HG03135 (cell line): ENCODE measurements around the gene TUBGCP5.

Experiments used
- ATAC-seq: cut with Tn5 transposase; IDR thresholded peaks from one replicate; pipeline ENCODE4 v1.9.1; 2021; ENCODE audit warnings: mild to moderate bottlenecking, moderate library complexity; ENCODE audit not compliant: unreplicated experiment

TUBGCP5 gene

DNA sequence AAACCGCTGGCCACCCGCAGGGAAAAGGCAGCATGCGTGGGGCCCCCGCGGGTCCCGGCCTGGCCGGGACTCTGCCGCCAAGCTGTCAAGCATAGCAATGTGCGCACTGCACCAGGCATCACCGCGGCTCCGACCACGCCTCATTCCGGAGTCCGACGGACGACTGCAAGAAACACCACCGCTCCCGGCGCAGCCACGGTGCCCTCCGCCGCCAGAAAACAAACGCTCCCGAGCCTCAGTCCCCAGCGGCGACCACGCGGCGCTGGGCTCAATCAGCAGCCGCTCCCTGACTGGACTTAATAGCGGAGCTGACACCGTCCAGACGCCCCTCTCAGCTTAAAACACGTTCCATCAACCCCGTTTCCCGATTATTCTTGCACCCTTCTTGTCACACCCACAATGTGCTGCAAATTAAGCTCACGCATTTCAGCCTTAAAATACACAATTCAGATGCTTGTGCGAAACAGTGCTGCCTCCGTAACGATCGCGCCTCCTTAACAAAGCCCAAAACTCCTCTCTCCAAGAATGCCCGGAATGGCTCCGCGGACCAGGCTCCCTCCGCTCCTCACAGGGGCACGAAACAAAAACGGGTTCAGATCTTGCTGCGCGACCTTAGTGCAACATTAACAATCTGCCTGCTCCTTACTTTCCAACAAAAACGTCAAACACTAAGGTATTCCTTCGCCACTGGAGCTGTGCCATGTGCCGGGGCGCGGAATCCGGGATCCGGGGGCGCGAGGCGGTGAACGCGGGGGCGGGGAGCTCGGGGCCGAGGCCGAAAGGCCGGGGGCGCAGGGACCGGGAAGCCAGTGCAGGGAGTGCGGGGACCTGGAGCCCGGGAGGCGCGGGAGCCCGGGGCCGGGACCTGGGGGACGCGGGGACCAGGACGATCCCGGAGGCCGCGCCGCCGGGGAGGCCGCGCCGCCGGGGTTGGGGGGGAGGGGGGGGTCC lies 59.9 kb downstream of the TUBGCP5 start:
- peak; percentile 72 for ATAC-seq

- ATAC-seq, result peak; percentile 37
Observed at GRCh38 chr15:22978691-22979237, 60.6 kb downstream of the TUBGCP5 start.

- ATAC-seq, result no peak
Observed at GRCh38 chr15:22974745-22975144, 64.6 kb downstream of the TUBGCP5 start.

DNA sequence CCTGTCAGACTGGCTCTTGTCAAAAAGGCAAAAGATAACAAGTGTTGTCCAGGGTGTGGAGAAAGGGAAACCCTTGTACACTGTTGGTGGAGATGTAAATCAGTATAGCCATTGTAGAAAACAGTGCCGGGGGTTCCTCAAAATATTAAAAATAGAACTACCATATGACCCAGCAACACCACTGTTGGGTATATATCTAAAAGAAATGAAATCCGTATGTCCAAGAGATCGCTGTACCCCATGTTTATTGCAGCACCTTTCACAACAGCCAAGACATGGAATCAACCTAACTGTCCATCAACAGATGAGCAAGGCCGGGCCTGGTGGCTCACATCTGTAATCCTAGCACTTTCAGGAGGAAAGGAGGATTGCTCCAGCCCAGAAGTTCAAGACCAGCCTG lies 65.4 kb downstream of the TUBGCP5 start:
- no peak for ATAC-seq

DNA sequence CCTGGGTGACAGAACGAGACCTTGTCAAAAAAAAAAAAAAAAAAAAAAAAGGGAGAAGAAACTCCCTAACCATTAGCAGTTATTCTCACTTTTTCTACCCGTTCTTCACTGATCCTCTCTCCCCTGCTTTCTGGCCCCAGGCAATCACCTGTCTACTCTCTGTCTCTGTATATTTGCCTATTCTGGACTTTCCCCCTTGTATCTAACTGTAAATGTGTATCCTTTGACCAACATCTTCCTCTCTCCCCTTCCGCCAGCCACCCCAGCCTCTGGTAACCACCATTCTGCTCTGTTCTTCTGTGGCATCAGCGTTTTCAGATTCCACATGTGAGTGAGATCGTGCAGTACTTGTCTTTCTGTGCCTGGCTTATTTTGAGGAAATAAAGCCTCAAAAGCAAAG lies 66.1 kb downstream of the TUBGCP5 start:
- ATAC-seq, result no peak

GRCh38 chr15:22969489-22969888 lies 69.9 kb downstream of the TUBGCP5 start:
- no peak for ATAC-seq

DNA sequence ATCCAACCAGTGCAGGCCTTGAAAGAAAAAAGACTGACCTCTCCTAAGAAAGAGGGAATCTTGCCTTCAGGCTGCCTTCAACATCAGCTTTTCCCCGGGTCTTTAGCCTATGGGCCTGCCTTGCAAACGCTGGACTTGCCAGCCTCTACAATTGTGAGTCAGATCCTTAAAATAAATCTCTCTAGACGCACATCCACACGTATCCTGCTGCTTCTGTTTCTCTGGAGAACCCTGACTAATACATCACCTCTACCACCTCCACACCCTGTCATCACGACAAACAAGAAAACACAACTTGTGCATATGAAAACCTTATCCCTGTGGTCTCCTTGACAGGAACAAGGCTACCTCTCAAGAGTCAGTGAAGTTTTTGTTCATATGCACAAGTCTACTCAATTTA lies 71.0 kb downstream of the TUBGCP5 start:
- ATAC-seq, result no peak

DNA sequence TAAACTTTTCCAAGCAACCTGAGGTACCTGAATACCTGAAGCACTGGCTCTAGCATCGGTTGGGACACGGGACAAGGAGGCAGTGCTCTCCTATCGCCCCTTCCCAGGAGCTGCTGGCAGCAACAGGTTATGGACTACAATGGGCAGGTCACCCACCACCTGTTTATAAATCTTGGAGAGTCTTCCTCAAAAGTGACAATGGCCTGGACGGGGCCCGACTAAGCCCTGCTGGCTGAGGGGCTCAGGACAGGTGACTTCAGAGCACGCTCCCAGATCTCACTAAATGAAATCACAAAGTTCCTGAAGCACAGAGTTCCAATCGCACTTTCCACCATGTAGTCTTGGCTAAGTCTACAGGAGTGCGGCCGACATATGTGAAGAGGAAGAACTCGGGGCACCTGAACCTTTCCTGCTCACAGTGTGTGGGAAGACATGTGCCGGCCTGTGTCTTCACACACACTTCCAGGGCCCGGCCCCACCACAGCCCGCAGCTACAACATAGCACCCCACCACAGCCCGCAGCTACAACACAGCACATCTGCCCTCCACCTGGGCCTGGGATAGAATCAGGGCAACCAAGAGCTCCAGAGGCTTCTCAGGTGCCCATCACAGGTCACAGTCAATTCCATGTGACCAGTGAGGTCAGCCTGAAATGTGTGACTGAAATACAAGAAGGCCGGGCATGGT lies 72.1 kb downstream of the TUBGCP5 start:
- ATAC-seq, result no peak

- ATAC-seq, result no peak
Observed at GRCh38 chr15:22966321-22967083, 72.9 kb downstream of the TUBGCP5 start.

- ATAC-seq, result no peak
Observed at GRCh38 chr15:22963641-22964040, 75.7 kb downstream of the TUBGCP5 start.

GRCh38 chr15:22962611-22963010 lies 76.8 kb downstream of the TUBGCP5 start:
- no peak for ATAC-seq

- ATAC-seq, result no peak
Observed at GRCh38 chr15:22961762-22962161, 77.6 kb downstream of the TUBGCP5 start.

DNA sequence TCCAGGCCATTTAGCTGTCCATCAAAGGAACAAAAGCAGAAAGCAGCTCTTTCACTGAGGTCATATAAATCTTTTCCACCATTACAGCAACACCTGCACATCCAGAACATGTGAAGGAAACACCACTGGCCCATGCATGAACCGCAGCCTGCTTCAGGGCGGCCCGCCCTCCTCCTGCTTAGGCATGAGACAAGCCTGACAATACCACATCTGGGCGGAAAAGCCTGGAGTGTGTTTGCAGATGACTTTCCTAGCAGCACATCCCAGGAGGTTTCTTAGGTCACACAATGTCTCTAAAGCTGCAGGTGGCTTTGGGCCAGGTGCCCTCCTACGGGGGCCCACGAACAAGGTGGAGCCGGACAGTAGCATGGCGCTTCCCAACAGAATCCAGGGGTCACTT lies 78.8 kb downstream of the TUBGCP5 start:
- no peak for ATAC-seq

- ATAC-seq, result no peak
Observed at GRCh38 chr15:22960126-22960525, 79.2 kb downstream of the TUBGCP5 start.

- no peak for ATAC-seq
Observed at GRCh38 chr15:22959321-22960101, 79.9 kb downstream of the TUBGCP5 start.

GRCh38 chr15:22958487-22959280 lies 80.7 kb downstream of the TUBGCP5 start:
- ATAC-seq, result no peak

DNA sequence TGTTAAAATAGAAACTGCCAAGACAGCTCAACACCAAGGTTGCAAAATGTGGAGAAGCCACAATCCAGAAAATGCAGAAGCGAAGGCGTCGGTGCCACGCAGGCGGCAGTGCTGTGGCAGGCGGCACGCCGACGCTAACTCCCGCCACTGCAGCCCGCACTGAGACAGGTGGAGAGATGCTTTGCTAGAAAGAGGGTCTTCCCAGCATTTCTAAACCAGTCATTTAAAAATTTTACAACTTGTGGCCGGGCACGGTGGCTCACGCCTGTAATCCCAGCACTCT lies 82.5 kb downstream of the TUBGCP5 start:
- no peak for ATAC-seq

DNA sequence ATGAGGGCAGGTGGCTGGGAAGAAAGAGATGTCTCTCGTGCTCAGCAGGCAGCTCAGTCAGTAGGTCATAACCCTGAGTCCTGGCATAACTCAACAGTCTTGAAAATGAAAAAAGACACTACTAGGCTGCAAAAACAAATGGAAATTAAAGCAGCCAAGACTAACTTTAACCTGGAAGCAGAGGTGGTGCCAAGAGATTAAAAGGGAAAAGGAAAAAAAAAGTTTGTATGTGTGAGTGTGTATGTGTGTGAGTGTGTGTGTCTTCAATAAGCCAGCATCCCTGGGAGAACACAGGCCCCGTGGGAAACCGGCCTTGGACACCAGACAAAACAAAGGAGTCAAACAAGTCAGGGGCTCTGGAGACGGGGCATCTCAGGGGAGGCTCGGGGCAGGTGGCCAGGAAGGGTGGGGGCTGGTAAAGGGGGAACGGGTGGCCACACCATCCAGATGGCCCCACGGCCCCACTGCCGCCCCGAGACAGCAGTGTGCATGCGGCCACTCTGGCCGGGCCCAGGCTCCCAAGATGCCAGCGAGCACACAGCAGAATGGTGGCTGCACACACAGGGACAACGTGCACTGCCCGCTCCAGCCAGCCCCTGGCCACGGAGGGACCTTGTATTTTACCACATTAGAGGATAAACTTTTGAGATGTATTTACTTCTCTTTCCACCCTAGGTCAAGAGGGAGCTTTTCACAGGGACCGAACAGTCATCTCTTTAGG lies 83.0 kb downstream of the TUBGCP5 start:
- ATAC-seq, result no peak

DNA sequence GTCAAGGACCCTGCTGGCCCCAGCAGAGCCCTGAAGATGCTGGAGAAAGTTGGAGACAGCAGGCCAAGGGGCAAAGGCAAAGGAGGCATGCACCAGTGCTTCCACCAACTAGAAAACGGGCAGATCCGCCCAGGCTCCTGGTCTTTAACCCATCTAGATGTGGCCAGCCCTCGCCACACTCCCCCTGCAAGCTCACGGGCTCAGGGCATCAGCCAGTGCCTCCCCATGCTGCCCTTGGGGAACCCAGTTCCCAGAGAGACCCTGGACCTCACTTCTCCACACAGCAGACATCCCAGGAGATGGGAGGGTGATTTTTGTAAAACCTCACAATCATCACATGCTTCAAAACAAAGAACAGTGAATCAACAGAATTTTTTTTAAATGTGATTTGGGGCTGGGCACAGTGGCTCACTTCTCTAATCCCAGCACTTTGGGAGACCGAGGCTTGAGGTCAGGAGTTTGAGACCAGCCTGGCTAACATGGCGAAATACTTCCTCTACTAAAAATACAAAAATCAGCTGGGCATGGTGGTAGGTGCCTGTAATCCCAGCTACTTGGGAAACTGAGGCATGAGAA lies 83.7 kb downstream of the TUBGCP5 start:
- ATAC-seq, result no peak
